SK-N-SH (cell line): ENCODE measurements around the gene PARD6A. TPM values are rescaled to one million over a fixed set of nuclear protein-coding genes. Genes with fewer than 3 reads are reported as not detected.

Source experiments
- CTCF ChIA-PET: fragments of 300-600, 350-600 bp; formaldehyde crosslinking; extraction: SDS; loops from one replicate; lab custom pipeline; 2021; lab: Yijun Ruan, JAX
- POLR2A ChIA-PET: fragments of 350-600 bp; sonication (Branson Sonifier 250); formaldehyde crosslinking; extraction: SDS; loops from one replicate; lab custom pipeline; 2020; ENCODE audit warnings: antibody characterized with exemption, inconsistent platforms; lab: Yijun Ruan, JAX
- DNase-seq: peaks from one replicate; pipeline ENCODE4 v3.0.0; 2012
- H2AFZ ChIP-seq: fragments of 200-600 bp; sonication (generic); 2 replicates; pipeline ENCODE4 v1.8.1; 2016; ENCODE audit warnings: antibody characterized with exemption, mild to moderate bottlenecking, low read depth
- H3F3A ChIP-seq: fragments of 200-600 bp; sonication (generic); replicated peaks from 2 replicates; pipeline ENCODE3; 2016; ENCODE audit warnings: antibody characterized with exemption, mild to moderate bottlenecking; ENCODE audit not compliant: insufficient read depth
- H3K27ac ChIP-seq, 2 experiments: fragments of 200-500 bp in 1 of 2; fragments of 200-600 bp in 1 of 2; sonication (Bioruptor generic) in 1 of 2; sonication (generic), shearing (Covaris generic) in 1 of 2; 2 replicates each; pipeline versions ENCODE4 v1.5.1 to v1.6.1; 2014 to 2016; ENCODE audit warnings: low read depth in 2 of 2, inconsistent platforms in 1 of 2, low read length in 1 of 2, mild to moderate bottlenecking in 1 of 2, mixed read lengths in 1 of 2
- H3K27me3 ChIP-seq: fragments of 200-600 bp; sonication (generic), shearing (Covaris generic); 2 replicates; pipeline ENCODE4 v1.6.1; 2016; ENCODE audit warnings: mixed run types; ENCODE audit not compliant: insufficient read depth
- H3K36me3 ChIP-seq, 2 experiments: fragments of 200-500 bp in 1 of 2; fragments of 200-600 bp in 1 of 2; sonication (Bioruptor generic) in 1 of 2; sonication (generic) in 1 of 2; replicated peaks in 1 of 2; 2 replicates each; pipeline versions ENCODE3 to v1.5.1; 2014 to 2016; ENCODE audit warnings: low read length in 1 of 2, mild to moderate bottlenecking in 1 of 2; ENCODE audit not compliant: insufficient read depth in 2 of 2, control insufficient read depth in 1 of 2
- H3K4me1 ChIP-seq, 2 experiments: fragments of 200-500 bp in 1 of 2; fragments of 200-600 bp in 1 of 2; sonication (Bioruptor generic) in 1 of 2; sonication (generic), shearing (Covaris generic) in 1 of 2; 2 replicates each; pipeline versions ENCODE4 v1.5.1 to v1.6.1; 2014 to 2016; ENCODE audit warnings: low read depth in 1 of 2, low read length in 1 of 2, mixed run types in 1 of 2; ENCODE audit not compliant: insufficient read depth in 2 of 2, control insufficient read depth in 1 of 2
- H3K4me2 ChIP-seq: fragments of 200-600 bp; sonication (generic), shearing (Covaris generic); 2 replicates; pipeline ENCODE4 v1.6.1; 2017; ENCODE audit warnings: mixed run types
- H3K4me3 ChIP-seq, 2 experiments: fragments of 200-500 bp in 1 of 2; fragments of 200-600 bp in 1 of 2; sonication (Bioruptor generic) in 1 of 2; sonication (generic), shearing (Covaris generic) in 1 of 2; 2 replicates each; pipeline versions ENCODE4 v1.5.1 to v1.8.1; 2014 to 2016; ENCODE audit warnings: low read depth in 2 of 2, inconsistent platforms in 1 of 2, low read length in 1 of 2, mild to moderate bottlenecking in 1 of 2, mixed read lengths in 1 of 2, moderate library complexity in 1 of 2
- H3K79me2 ChIP-seq: fragments of 200-600 bp; sonication (generic); 2 replicates; pipeline ENCODE4 v1.8.1; 2017; ENCODE audit warnings: mild to moderate bottlenecking; ENCODE audit not compliant: insufficient read depth
- H3K9ac ChIP-seq: fragments of 200-600 bp; sonication (generic); 2 replicates; pipeline ENCODE4 v1.6.1; 2017; ENCODE audit warnings: mixed run types
- H3K9me2 ChIP-seq: fragments of 200-600 bp; sonication (generic); 2 replicates; pipeline ENCODE4 v1.6.1; 2017; ENCODE audit warnings: mixed run types
- H3K9me3 ChIP-seq: fragments of 200-600 bp; sonication (generic); 2 replicates; pipeline ENCODE4 v1.6.1; 2017; ENCODE audit warnings: mixed run types, mild to moderate bottlenecking, moderate library complexity
- H4K20me1 ChIP-seq: fragments of 200-600 bp; sonication (generic); 2 replicates; pipeline ENCODE4 v1.6.1; 2017; ENCODE audit warnings: mild to moderate bottlenecking, mixed run types; ENCODE audit not compliant: insufficient read depth
- CHD2 ChIP-seq: fragments of 150-350 bp; IDR thresholded peaks from 2 replicates; pipeline ENCODE4 v1.6.1; 2018; ENCODE audit warnings: low read length; ENCODE audit not compliant: partially characterized antibody
- CTCF ChIP-seq: fragments of 200-600 bp; sonication (generic); IDR thresholded peaks from 2 replicates; pipeline ENCODE4 v1.6.1; 2017; ENCODE audit warnings: antibody characterized with exemption, mild to moderate bottlenecking, moderate library complexity
- EP300 ChIP-seq, 2 experiments: IDR thresholded peaks; 2 replicates each; pipeline versions ENCODE4 v1.4.0 to v1.6.1; 2012; ENCODE audit warnings: borderline replicate concordance in 1 of 2, low read depth in 1 of 2, low read length in 1 of 2
- EZH2phosphoT487 ChIP-seq: fragments of 200-600 bp; sonication (generic); IDR thresholded peaks from 2 replicates; pipeline ENCODE4 v1.6.1; 2017; ENCODE audit warnings: low read depth, mixed run types, mild to moderate bottlenecking, antibody characterized with exemption, moderate library complexity, borderline replicate concordance
- FOSL2 ChIP-seq: IDR thresholded peaks from 2 replicates; pipeline ENCODE4 v1.4.0; 2012; ENCODE audit warnings: low read depth, mild to moderate bottlenecking, moderate library complexity, borderline replicate concordance
- GATA2 ChIP-seq: sonication (generic); formaldehyde crosslinking; IDR thresholded peaks from 2 replicates; pipeline ENCODE4 v1.5.0; 2020; ENCODE audit warnings: mild to moderate bottlenecking, missing genetic modification reagents
- MEF2A ChIP-seq: IDR thresholded peaks from 2 replicates; pipeline ENCODE4 v1.4.0; 2012; ENCODE audit warnings: low read depth, borderline replicate concordance
- MXI1 ChIP-seq: IDR thresholded peaks from 2 replicates; pipeline ENCODE4 v1.6.1; 2012; ENCODE audit warnings: mild to moderate bottlenecking, low read depth, low read length, improper control_type of control experiment
- PBX3 ChIP-seq: IDR thresholded peaks from 2 replicates; pipeline ENCODE4; 2012
- POLR2AphosphoS5 ChIP-seq: IDR thresholded peaks from 2 replicates; pipeline ENCODE4 v1.6.1; 2012; ENCODE audit warnings: low read depth, low read length
- RAD21 ChIP-seq: IDR thresholded peaks from 2 replicates; pipeline ENCODE4 v1.6.1; 2012; ENCODE audit warnings: mild to moderate bottlenecking, low read length
- RCOR1 ChIP-seq: fragments of 150-350 bp; IDR thresholded peaks from 2 replicates; pipeline ENCODE4 v1.6.1; 2017; ENCODE audit warnings: antibody characterized with exemption, low read length
- REST ChIP-seq: IDR thresholded peaks from 2 replicates; pipeline ENCODE4 v1.6.1; 2012; ENCODE audit warnings: mild to moderate bottlenecking, low read depth, low read length, moderate library complexity
- RFX5 ChIP-seq: IDR thresholded peaks from 2 replicates; pipeline ENCODE4 v1.6.1; 2012; ENCODE audit warnings: mild to moderate bottlenecking, improper control_type of control experiment, low read length
- RXRA ChIP-seq: IDR thresholded peaks from 2 replicates; pipeline ENCODE4 v1.4.0; 2012; ENCODE audit warnings: low read depth, mild to moderate bottlenecking, borderline replicate concordance
- SIN3A ChIP-seq: IDR thresholded peaks from 2 replicates; pipeline ENCODE4 v1.6.1; 2012; ENCODE audit warnings: low read depth, mild to moderate bottlenecking, low read length, moderate library complexity, borderline replicate concordance
- SMC3 ChIP-seq: IDR thresholded peaks from 2 replicates; pipeline ENCODE4 v1.6.1; 2012; ENCODE audit warnings: low read depth, low read length, improper control_type of control experiment
- TCF12 ChIP-seq: IDR thresholded peaks from 2 replicates; pipeline ENCODE4 v1.4.0; 2012
- TEAD4 ChIP-seq: IDR thresholded peaks from 2 replicates; pipeline ENCODE4 v1.4.0; 2012; ENCODE audit warnings: mild to moderate bottlenecking, borderline replicate concordance; ENCODE audit not compliant: insufficient read depth
- WGBS: methylation state at CpG from one replicate; pipeline ENCODE4 v1.1.6; 2017; ENCODE audit warnings: low lambda C conversion rate; 5-methylcytosine and 5-hydroxymethylcytosine counted together
- polyA plus RNA-seq, 3 experiments: library from polyadenylated mRNA; depleted of rRNA; stranded (reverse); fragments of >200 nt; gene quantifications; 2 replicates each; pipeline ENCODE4 v1.2.3, GENCODE V29; 2012

PARD6A gene
- polyA plus RNA-seq, 1 of the 3 experiments (the other 2 are of a cell fraction), result 9.0 TPM

DNA sequence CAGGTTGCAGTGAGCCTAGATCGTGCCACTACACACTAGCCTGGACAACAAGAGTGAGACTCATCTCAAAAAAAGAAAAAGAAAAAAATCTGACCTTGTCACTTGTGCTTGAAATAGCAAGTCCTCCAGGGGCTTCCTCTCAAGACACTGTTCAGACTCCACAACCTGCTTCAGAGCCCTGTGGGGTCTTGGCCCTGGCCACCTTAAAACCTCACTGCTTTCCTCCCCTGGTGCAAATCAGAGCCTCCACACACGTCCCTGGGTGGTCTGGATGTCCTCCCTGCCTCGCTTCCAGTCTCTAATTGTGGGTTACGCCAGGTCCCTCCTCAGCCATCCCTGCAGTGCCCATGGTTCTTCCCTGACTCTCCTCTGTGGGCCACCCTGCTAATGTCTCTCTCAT lies 5.4 kb upstream of the PARD6A start:
- Histone ChIP-seq H3K4me3 (no peak overlapping the region), H3K27ac (no peak overlapping the region), H3K9ac (no peak overlapping the region), H3K27me3 (no peaks in the 10 kb centered on the region), H3K4me2 (no peak overlapping the region), H3K79me2 (peaks cover 17% of the 10 kb centered on the region), H3K9me2 (no peaks in the 10 kb centered on the region), H3K9me3 (no peaks in the 10 kb centered on the region), H2AFZ (no peak overlapping the region), H3K4me1 (peaks cover 0 to 20% of the 10 kb centered on the region in 2 experiments; a peak in 1 of 4 replicates), H3K36me3 (peaks cover 0 to 13% of the 10 kb centered on the region in 2 experiments), H4K20me1 (peaks cover 7% of the 10 kb centered on the region; the same call in 1 of the 2 replicates), H3F3A (peaks cover 6% of the 10 kb centered on the region)
- no peak for DNase-seq
- WGBS, result 86% methylated on average over 4 of the region's 4 CpGs
- TF ChIP-seq TCF12 (no peak), EP300 (IDR thresholded peaks at IDR 0.05; ENCODE audit: borderline replicate concordance in 1 of 2, low read depth in 1 of 2, low read length in 1 of 2) (no peak), RAD21 (no peak), SIN3A (no peak), CTCF (no peak), POLR2AphosphoS5 (no peak), MEF2A (no peak), RXRA (no peak), GATA2 (CRISPR knock-in tag) (no peak), TEAD4 (no peak), EZH2phosphoT487 (no peak), MXI1 (no peak), RCOR1 (no peak), REST (no peak), RFX5 (no peak), PBX3 (no peak), SMC3 (no peak), CHD2 (no peak), FOSL2 (no peak)
- ChIA-PET CTCF (interaction anchor here (2.3 to 18.3 kb wide), 2 partner anchors 11 to 132 kb away, joined by 8 to 246 read pairs; partner anchors contain the start of gene CARMIL2), POLR2A (no interaction called here)
